Bronchial epithelial cell (primary cell): ENCODE data around the gene SERHL2. TPM values are rescaled to one million over a fixed set of nuclear protein-coding genes. Genes with fewer than 3 reads are reported as not detected.
"Not testable (repeated sequence)": the region's sequence is repeated elsewhere in the genome, so short reads cannot be mapped to it uniquely, and the experiment has no call there.

Experiments
- DNase-seq: peaks from one replicate; pipeline ENCODE4 v3.0.0-alpha.2; 2010; ENCODE audit warnings: low read depth
- FAIRE-seq: peaks from 2 replicates; lab custom pipeline; 2011; peaks lifted over from hg19 to GRCh38; lab: Jason Lieb, UNC
- H3K27me3 ChIP-seq: 2 replicates; pipeline ENCODE4 v1.5.1; 2011; ENCODE audit warnings: low read length; ENCODE audit not compliant: control insufficient read depth, insufficient read depth
- H3K36me3 ChIP-seq: 2 replicates; pipeline ENCODE4 v1.5.1; 2011; ENCODE audit warnings: low read length; ENCODE audit not compliant: control insufficient read depth, insufficient read depth
- H3K4me3 ChIP-seq: 2 replicates; pipeline ENCODE4 v1.5.1; 2011; ENCODE audit warnings: mild to moderate bottlenecking, low read depth, low read length, control low read depth
- CTCF ChIP-seq: IDR thresholded peaks from 2 replicates; pipeline ENCODE4 v1.5.1; 2011; ENCODE audit warnings: mild to moderate bottlenecking, moderate library complexity, low read length, control low read depth, inconsistent platforms; ENCODE audit not compliant: insufficient read depth, severe bottlenecking
- total RNA-seq: library from RNA; depleted of rRNA; stranded (reverse); fragments of >200 nt; gene quantifications from 2 replicates; pipeline ENCODE4 v1.2.1, GENCODE V29; 2014

The SERHL2 gene
- total RNA-seq, result 0.79 and 1.4 TPM in 2 replicates

- TF ChIP-seq CTCF, result no peak
- FAIRE-seq, result no peak
- Histone ChIP-seq H3K4me3 (peak within 1 kb of the TSS; percentile 43), H3K27me3 (no peaks in the 10 kb centered on the region), H3K36me3 (no peaks in the 10 kb centered on the region)
- DNase-seq, result peak; percentile 38
Measured at GRCh38 chr22:42553475-42554361, at the start of gene SERHL2. Gene SERHL2 (plus strand): TSS chr22:42553956. CDS start chr22:42554021, 65 bp downstream.

GRCh38 chr22:42508327-42508974, 45.3 kb upstream of the SERHL2 start:
- H3K36me3 ChIP-seq, FAIRE-seq, H3K27me3 ChIP-seq, DNase-seq, H3K4me3 ChIP-seq: not testable (repeated sequence)

- not testable (repeated sequence) for H3K27me3 ChIP-seq, FAIRE-seq, H3K36me3 ChIP-seq, DNase-seq, H3K4me3 ChIP-seq
Measured at GRCh38 chr22:42508975-42509364, 44.8 kb upstream of the SERHL2 start.

- FAIRE-seq (no peak), DNase-seq (no peak)
- TF ChIP-seq CTCF, result no peak
- H3K27me3 ChIP-seq, result no peaks in the 10 kb centered on the region
- H3K4me3 ChIP-seq, result no peak overlapping the region
- peaks cover 2% of the 10 kb centered on the region for H3K36me3 ChIP-seq
Measured at GRCh38 chr22:42509548-42509947, 44.2 kb upstream of the SERHL2 start.

- Histone ChIP-seq H3K36me3 (peaks cover 4% of the 10 kb centered on the region), H3K27me3 (no peaks in the 10 kb centered on the region), H3K4me3 (no peak overlapping the region)
- DNase-seq (no peak), FAIRE-seq (no peak)
- no peak for TF ChIP-seq CTCF
Measured at GRCh38 chr22:42511401-42511891, 42.3 kb upstream of the SERHL2 start.

- not testable (repeated sequence) for H3K27me3 ChIP-seq, H3K36me3 ChIP-seq, FAIRE-seq, H3K4me3 ChIP-seq, DNase-seq
- peak; percentile 33 for TF ChIP-seq CTCF
Measured at GRCh38 chr22:42512273-42512990, 41.3 kb upstream of the SERHL2 start.

- not testable (repeated sequence) for H3K4me3 ChIP-seq, FAIRE-seq, H3K27me3 ChIP-seq, DNase-seq, H3K36me3 ChIP-seq
Measured at GRCh38 chr22:42514331-42514730, 39.4 kb upstream of the SERHL2 start.

GRCh38 chr22:42515304-42515703, 38.5 kb upstream of the SERHL2 start:
- H3K36me3 ChIP-seq, H3K4me3 ChIP-seq, DNase-seq, H3K27me3 ChIP-seq: not testable (repeated sequence)
- peak; percentile 13 for FAIRE-seq
